ENCODE results near the gene GABBR2. TPM values are rescaled to one million over a fixed set of nuclear protein-coding genes. Genes with fewer than 3 reads are reported as not detected.

Gene GABBR2
- total and polyA plus RNA-seq, 9 of the 15 experiments (the other 6 are each of a cell fraction or from before 2014, with no cell fraction given) = 0.15 to 1.9 (median 0.32) TPM

GRCh38 chr9:98430535-98431292, 278.0 kb downstream of the GABBR2 start (continued):
- TF ChIP-seq ZMIZ1 (IDR thresholded peaks at IDR 0.05; ENCODE audit: low read depth in 2 of 2, low read length in 2 of 2) (no peak), ZNF518B (CRISPR knock-in tag; IDR thresholded peaks at IDR 0.05) (no peak), ZNF324 (CRISPR knock-in tag; IDR thresholded peaks at IDR 0.05) (no peak), HDAC3 (IDR thresholded peaks at IDR 0.05; ENCODE audit: borderline replicate concordance, partially characterized antibody) (no peak), GATAD2A (IDR thresholded peaks at IDR 0.05) (0 out of 2 replicates have a peak, but pooled peaks have one; percentile 12), NFIX (CRISPR knock-in tag; IDR thresholded peaks at IDR 0.05; ENCODE audit: low read depth) (no peak), ZNF354B (CRISPR knock-in tag; IDR thresholded peaks at IDR 0.05) (no peak), CEBPB (tag; IDR thresholded peaks at IDR 0.05) (0 out of 2 replicates have a peak, but pooled peaks have one; percentile 28), CEBPZ (IDR thresholded peaks at IDR 0.05; ENCODE audit: borderline replicate concordance, low read depth, low read length) (no peak)

Data from K562 (cell line).